Psoas muscle (tissue), 8 donors: ENCODE data around the gene SMIM8. TPM values are rescaled to one million over a fixed set of nuclear protein-coding genes. Genes with fewer than 3 reads are reported as not detected.

Source experiments
- ATAC-seq, 4 donors: fragments of 200-7000 bp; cut with Tn5 transposase; one replicate each; pipeline ENCODE4 v1.9.1; 2020; ENCODE audit warnings: moderate library complexity in 3 of 4, mild to moderate bottlenecking in 2 of 4
- DNase-seq, 2 donors: peaks; one replicate each; pipeline ENCODE4 v3.0.0-alpha.2; 2020
- H3K27ac ChIP-seq: fragments of 200-600 bp; one replicate; pipeline ENCODE4 v1.8.0; 2022
- H3K27me3 ChIP-seq, 3 donors: fragments of 200-600 bp in 1 of 3; one replicate each; pipeline versions ENCODE4 v1.6.1 to v1.8.0; 2013 to 2022; ENCODE audit warnings: low read length in 2 of 3, mild to moderate bottlenecking in 2 of 3, moderate library complexity in 1 of 3; ENCODE audit not compliant: insufficient read depth in 3 of 3
- H3K36me3 ChIP-seq, 2 donors: fragments of 200-600 bp in 1 of 2; one replicate each; pipeline versions ENCODE4 v1.6.1 to v1.8.0; 2013 to 2022; ENCODE audit warnings: low read depth in 1 of 2, mild to moderate bottlenecking in 1 of 2, moderate library complexity in 1 of 2; ENCODE audit not compliant: insufficient read depth in 1 of 2
- H3K4me1 ChIP-seq: fragments of 200-600 bp; one replicate; pipeline ENCODE4 v1.8.0; 2022
- H3K4me3 ChIP-seq: fragments of 200-600 bp; one replicate; pipeline ENCODE4 v1.8.0; 2022; ENCODE audit warnings: mild to moderate bottlenecking
- H3K9me3 ChIP-seq: fragments of 200-600 bp; one replicate; pipeline ENCODE4 v1.8.0; 2022
- WGBS, 3 donors: extraction: QIAGEN DNeasy Blood & Tissue Kit; methylation state at CpG; one replicate each; pipeline versions ENCODE4 v1.1.6 to v1.1.7; 2013; 5-methylcytosine and 5-hydroxymethylcytosine counted together
- intact Hi-C, 2 donors: fragments of 100-400 bp; cut with DNase I; formaldehyde crosslinking; loops; one replicate each; pipeline versions ENCODE4 v1.11.0 to v1.14.2; 2022
- polyA plus RNA-seq, 3 donors: library from polyadenylated mRNA; stranded (reverse); fragments of 200-250 nt; gene quantifications; one replicate each; pipeline ENCODE4 v1.2.3, GENCODE V29; 2013
- total RNA-seq, 4 donors: library from RNA; stranded (reverse); fragmentation: NEBNext Ultra II Directional in 2 of 4; extraction: Animal tissue kit (Norgen Biotek cat#: 25700) in 2 of 4; gene quantifications; one replicate each; pipeline versions ENCODE4 v1.2.1 to v1.2.4, GENCODE V29; 2021 to 2023
- TF ChIP-seq, protein P1 (sequence below): fragments of 200-600 bp; IDR thresholded peaks from one replicate; pipeline ENCODE4 v1.8.0; 2022; ENCODE audit warnings: antibody characterized with exemption
- donor health status: healthy with polysubstance abuse.
- donor health status: DM: no; HTN: no; CAD: no; lungs with moderate emphysema.
- donor health status: Bipolar disorder and iron deficiency.
- donor health status: healthy.
- donor health status: DM: yes; HTN: yes; CAD: no.
- donor health status: DM: no; HTN: no; CAD: no.
- donor health status: DM: no; HTN: no; CAD: no.
- donor health status: DM: yes; HTN: yes; CAD: no.

The SMIM8 gene
- total and polyA plus RNA-seq, 7 donors, result 3.7 to 8.6 (median 5.7) TPM

DNA sequence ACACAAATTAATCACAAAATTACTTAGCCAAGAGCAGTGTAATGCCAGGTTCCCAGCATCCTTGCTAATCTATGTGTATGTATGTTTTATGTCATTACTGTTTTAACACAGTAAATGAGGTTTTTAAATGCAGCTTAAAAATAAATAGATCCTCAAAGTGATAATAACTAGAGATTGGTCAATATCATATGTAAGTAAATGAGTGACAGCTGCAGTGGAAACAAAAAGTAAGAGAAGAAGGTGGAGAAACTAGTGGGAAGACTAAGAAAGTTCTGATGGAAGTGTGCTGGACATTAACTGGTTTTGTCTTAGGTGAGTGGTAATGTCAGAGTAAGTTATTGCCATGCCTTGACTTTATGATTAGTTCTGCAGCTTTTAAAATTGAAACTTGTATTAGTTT is 8.6 kb downstream of the SMIM8 start:
- Histone ChIP-seq H3K27me3 (no peaks in the 10 kb centered on the region), H3K4me1 (no peaks in the 10 kb centered on the region), H3K27ac (no peak overlapping the region), H3K36me3 (no peaks in the 10 kb centered on the region), H3K9me3 (no peaks in the 10 kb centered on the region), H3K4me3 (no peak overlapping the region)
- TF ChIP-seq, protein P1, sequence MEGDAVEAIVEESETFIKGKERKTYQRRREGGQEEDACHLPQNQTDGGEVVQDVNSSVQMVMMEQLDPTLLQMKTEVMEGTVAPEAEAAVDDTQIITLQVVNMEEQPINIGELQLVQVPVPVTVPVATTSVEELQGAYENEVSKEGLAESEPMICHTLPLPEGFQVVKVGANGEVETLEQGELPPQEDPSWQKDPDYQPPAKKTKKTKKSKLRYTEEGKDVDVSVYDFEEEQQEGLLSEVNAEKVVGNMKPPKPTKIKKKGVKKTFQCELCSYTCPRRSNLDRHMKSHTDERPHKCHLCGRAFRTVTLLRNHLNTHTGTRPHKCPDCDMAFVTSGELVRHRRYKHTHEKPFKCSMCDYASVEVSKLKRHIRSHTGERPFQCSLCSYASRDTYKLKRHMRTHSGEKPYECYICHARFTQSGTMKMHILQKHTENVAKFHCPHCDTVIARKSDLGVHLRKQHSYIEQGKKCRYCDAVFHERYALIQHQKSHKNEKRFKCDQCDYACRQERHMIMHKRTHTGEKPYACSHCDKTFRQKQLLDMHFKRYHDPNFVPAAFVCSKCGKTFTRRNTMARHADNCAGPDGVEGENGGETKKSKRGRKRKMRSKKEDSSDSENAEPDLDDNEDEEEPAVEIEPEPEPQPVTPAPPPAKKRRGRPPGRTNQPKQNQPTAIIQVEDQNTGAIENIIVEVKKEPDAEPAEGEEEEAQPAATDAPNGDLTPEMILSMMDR, result no peak
- intact Hi-C loops, result no loop called here
- DNase-seq, result no peak
- no peak for ATAC-seq

DNA sequence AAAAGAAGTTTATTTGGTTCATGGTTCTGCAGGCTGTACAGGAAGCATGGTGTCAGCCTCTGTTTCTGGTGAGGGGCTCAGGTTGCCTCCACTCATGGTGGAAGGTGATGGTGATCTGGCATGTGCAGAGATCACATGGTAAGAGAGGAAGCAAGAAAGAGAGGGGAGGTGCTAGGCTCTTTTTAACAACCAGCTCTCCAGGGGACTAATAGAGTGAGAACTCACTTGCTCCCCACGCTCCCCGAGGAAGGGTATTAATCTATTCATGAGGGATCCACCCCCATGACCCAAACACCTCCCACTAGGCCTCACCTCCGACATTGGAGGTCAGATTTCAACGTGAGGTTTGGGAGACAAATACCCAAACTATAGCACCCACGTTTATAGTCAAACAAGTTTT is 10.6 kb downstream of the SMIM8 start:
- no peaks in the 10 kb centered on the region for H3K27me3 ChIP-seq
- TF ChIP-seq, protein P1, result no peak
- no peaks in the 10 kb centered on the region for H3K9me3 ChIP-seq
- no peaks in the 10 kb centered on the region for H3K36me3 ChIP-seq
- no peaks in the 10 kb centered on the region for H3K4me1 ChIP-seq
- DNase-seq (no peak), ATAC-seq (no peak)
- intact Hi-C loops, result no loop called here
- no peak overlapping the region for H3K27ac ChIP-seq
- no peak overlapping the region for H3K4me3 ChIP-seq
- WGBS, 3 donors, result 60 to 65% (median 62%) methylated on average over 5 of the region's 5 CpGs

DNA sequence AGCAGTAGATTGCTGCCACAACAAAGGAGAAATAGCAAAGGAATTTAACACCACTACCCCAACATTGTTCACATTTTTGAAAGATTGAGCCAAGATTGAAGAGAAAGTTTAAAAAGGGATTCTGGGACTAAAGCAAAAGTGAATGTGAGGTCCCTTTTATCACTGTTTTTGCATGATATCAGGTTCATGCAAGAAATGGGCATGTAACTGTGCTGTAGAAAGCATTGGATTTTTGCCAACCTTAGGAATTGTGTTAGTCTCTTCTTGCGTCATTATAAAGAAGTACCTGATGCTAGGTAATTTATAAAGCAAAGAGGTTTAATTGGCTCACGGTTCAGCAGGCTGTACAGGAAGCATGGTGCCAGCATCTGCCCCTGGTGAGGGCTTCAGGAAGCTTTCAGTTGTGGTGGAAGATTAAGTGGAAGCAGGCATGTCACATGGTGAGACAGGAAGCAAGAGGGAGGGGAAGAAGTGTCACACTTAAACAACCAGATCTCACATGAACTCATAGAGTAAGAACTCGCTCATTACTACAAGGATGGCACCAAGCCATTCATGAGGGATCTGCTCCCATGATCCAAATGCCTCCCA is 11.3 kb downstream of the SMIM8 start:
- Histone ChIP-seq H3K9me3 (no peaks in the 10 kb centered on the region), H3K36me3 (no peaks in the 10 kb centered on the region), H3K4me3 (no peak overlapping the region), H3K27ac (no peak overlapping the region), H3K27me3 (no peaks in the 10 kb centered on the region), H3K4me1 (no peaks in the 10 kb centered on the region)
- TF ChIP-seq, protein P1, result no peak
- 53 to 65% (median 60%) methylated on average over 3 of the region's 3 CpGs for WGBS, 3 donors
- intact Hi-C loops, result no loop called here
- ATAC-seq (no peak), DNase-seq (no peak)

DNA sequence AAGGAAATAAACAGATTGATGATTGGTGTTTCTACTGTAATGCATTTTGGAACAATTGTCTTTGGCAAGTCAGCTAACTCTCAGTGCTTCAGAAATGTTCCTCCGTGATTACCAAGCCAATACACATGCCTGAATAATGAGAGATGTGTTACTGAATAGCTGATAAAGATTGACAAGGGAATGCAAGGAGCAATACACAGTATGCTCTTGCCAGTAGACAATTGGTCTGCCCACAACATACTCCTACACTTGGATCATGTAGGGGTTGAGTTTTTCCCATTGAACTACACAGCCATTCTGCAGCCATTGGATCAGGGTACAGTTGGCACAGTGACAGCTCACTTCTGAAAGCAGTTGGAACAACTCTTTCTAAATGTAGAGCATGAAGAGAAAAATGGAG is 12.3 kb downstream of the SMIM8 start:
- intact Hi-C loops, result no loop called here

More for the DNA sequence above, 12.3 kb downstream of the SMIM8 start:
- no peak overlapping the region for H3K27ac ChIP-seq
- no peak for ATAC-seq
- no peaks in the 10 kb centered on the region for H3K27me3 ChIP-seq
- H3K36me3 ChIP-seq, result no peaks in the 10 kb centered on the region
- TF ChIP-seq, protein P1, result no peak
- no peak overlapping the region for H3K4me3 ChIP-seq
- 34 to 39% (median 34%) methylated on average over 1 of the region's 1 CpG for WGBS, 3 donors
- no peaks in the 10 kb centered on the region for H3K4me1 ChIP-seq
- no peak for DNase-seq
- no peaks in the 10 kb centered on the region for H3K9me3 ChIP-seq
